Measurements from ENCODE around the gene BTBD6.

Gene BTBD6

GRCh38 chr14:105241641-105242040 is 6.7 kb upstream of the BTBD6 start:
- no peak for DNase-seq

GRCh38 chr14:105244334-105244733 is 4.0 kb upstream of the BTBD6 start:
- no peak for DNase-seq

GRCh38 chr14:105247026-105247425 is 1.3 kb upstream of the BTBD6 start:
- no peak for DNase-seq

GRCh38 chr14:105247715-105248367 is 492 bp upstream of the BTBD6 start:
- DNase-seq, result peak in 1 of 3 experiments; percentile 40

- DNase-seq, result peak in 1 of 3 experiments; percentile 55
These were observed 1.1 kb downstream of the BTBD6 start for GRCh38 chr14:105249182-105250007.

GRCh38 chr14:105250008-105250366 is 1.7 kb downstream of the BTBD6 start:
- no peak for DNase-seq

- DNase-seq, result no peak
These were observed 2.7 kb downstream of the BTBD6 start for GRCh38 chr14:105250986-105251385.

- no peak for DNase-seq
These were observed 3.6 kb downstream of the BTBD6 start for GRCh38 chr14:105251920-105252319.

GRCh38 chr14:105252552-105253328 is 4.4 kb downstream of the BTBD6 start:
- no peak for DNase-seq

- DNase-seq, result no peak
These were observed 5.0 kb downstream of the BTBD6 start for GRCh38 chr14:105253329-105253682.

GRCh38 chr14:105255021-105255507 is 6.7 kb downstream of the BTBD6 start:
- no peak for DNase-seq

GRCh38 chr14:105256292-105256960 is 8.1 kb downstream of the BTBD6 start:
- DNase-seq, result no peak

GRCh38 chr14:105257464-105257863 is 9.1 kb downstream of the BTBD6 start:
- DNase-seq, result no peak

GRCh38 chr14:105258846-105259245 is 10.5 kb downstream of the BTBD6 start:
- peak in 2 of 3 experiments; percentile 49 to 63 for DNase-seq

- peak in 1 of 3 experiments; percentile 58 for DNase-seq
These were observed 12.6 kb downstream of the BTBD6 start for GRCh38 chr14:105260959-105261358.

- no peak for DNase-seq
These were observed 13.4 kb downstream of the BTBD6 start for GRCh38 chr14:105261781-105262180.

GRCh38 chr14:105267820-105268548 is 19.7 kb downstream of the BTBD6 start:
- DNase-seq, result peak in 1 of 3 experiments; percentile 18

- no peak for DNase-seq
These were observed 20.5 kb downstream of the BTBD6 start for GRCh38 chr14:105268736-105269354.

- DNase-seq, result no peak
These were observed 21.1 kb downstream of the BTBD6 start for GRCh38 chr14:105269405-105269804.

GRCh38 chr14:105271224-105271890 is 23.0 kb downstream of the BTBD6 start:
- DNase-seq, result no peak

- no peak for DNase-seq
These were observed 24.3 kb downstream of the BTBD6 start for GRCh38 chr14:105272623-105273022.

All from NCI-H1417 (cell line).